GM12864 (cell line): ENCODE results near the gene ANKRD29.

Source experiments
- DNase-seq: peaks from one replicate; pipeline ENCODE4 v3.0.0-alpha.2; 2011; ENCODE audit warnings: low read depth
- H3K4me3 ChIP-seq: 2 replicates; pipeline ENCODE4 v1.5.1; 2011; ENCODE audit warnings: mild to moderate bottlenecking, low read depth, low read length, control low read depth
- TF ChIP-seq, protein P1 (sequence below): IDR thresholded peaks from 2 replicates; pipeline ENCODE4 v1.5.1; 2011; ENCODE audit warnings: low read depth, mild to moderate bottlenecking, moderate library complexity, low read length, control low read depth, inconsistent platforms; ENCODE audit errors: missing control alignments

ANKRD29 gene

GRCh38 chr18:23684515-23685197, 21.9 kb upstream of the ANKRD29 start:
- no peak for DNase-seq
- no peak overlapping the region for H3K4me3 ChIP-seq
- TF ChIP-seq, protein P1, sequence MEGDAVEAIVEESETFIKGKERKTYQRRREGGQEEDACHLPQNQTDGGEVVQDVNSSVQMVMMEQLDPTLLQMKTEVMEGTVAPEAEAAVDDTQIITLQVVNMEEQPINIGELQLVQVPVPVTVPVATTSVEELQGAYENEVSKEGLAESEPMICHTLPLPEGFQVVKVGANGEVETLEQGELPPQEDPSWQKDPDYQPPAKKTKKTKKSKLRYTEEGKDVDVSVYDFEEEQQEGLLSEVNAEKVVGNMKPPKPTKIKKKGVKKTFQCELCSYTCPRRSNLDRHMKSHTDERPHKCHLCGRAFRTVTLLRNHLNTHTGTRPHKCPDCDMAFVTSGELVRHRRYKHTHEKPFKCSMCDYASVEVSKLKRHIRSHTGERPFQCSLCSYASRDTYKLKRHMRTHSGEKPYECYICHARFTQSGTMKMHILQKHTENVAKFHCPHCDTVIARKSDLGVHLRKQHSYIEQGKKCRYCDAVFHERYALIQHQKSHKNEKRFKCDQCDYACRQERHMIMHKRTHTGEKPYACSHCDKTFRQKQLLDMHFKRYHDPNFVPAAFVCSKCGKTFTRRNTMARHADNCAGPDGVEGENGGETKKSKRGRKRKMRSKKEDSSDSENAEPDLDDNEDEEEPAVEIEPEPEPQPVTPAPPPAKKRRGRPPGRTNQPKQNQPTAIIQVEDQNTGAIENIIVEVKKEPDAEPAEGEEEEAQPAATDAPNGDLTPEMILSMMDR = no peak

GRCh38 chr18:23683671-23684070, 21.0 kb upstream of the ANKRD29 start:
- DNase-seq = no peak
- TF ChIP-seq, protein P1 = no peak
- no peak overlapping the region for H3K4me3 ChIP-seq

- TF ChIP-seq, protein P1 = no peak
- no peak for DNase-seq
- no peak overlapping the region for H3K4me3 ChIP-seq
These were observed 20.4 kb upstream of the ANKRD29 start for GRCh38 chr18:23683155-23683554.

GRCh38 chr18:23682472-23682871, 19.8 kb upstream of the ANKRD29 start:
- no peak for DNase-seq
- H3K4me3 ChIP-seq = no peak overlapping the region
- TF ChIP-seq, protein P1 = no peak

GRCh38 chr18:23682045-23682444, 19.3 kb upstream of the ANKRD29 start:
- TF ChIP-seq, protein P1 = no peak
- no peak overlapping the region for H3K4me3 ChIP-seq

DNA sequence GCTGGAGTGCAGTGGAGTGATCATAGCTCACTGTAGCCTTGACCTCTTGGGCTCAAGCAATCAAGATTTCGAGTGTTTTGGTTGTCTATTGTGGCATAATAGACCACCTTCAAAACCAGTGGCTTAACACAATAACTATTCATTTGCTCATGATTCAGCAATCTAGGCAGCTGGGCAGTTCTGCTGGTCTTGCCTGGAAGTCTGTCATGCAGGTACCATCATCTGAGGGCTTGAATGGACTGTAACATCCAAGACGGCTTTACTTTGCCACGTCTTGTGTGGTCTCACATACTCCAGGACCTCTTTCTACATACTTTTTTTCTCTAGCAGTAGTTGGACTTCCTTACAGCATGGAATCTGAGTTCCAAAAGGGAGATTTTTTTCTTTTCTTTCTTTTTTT, 13.2 kb upstream of the ANKRD29 start:
- TF ChIP-seq, protein P1 = no peak
- no peak overlapping the region for H3K4me3 ChIP-seq
- DNase-seq = no peak

More at GRCh38 chr18:23682045-23682444, 19.3 kb upstream of the ANKRD29 start:
- DNase-seq = no peak

DNA sequence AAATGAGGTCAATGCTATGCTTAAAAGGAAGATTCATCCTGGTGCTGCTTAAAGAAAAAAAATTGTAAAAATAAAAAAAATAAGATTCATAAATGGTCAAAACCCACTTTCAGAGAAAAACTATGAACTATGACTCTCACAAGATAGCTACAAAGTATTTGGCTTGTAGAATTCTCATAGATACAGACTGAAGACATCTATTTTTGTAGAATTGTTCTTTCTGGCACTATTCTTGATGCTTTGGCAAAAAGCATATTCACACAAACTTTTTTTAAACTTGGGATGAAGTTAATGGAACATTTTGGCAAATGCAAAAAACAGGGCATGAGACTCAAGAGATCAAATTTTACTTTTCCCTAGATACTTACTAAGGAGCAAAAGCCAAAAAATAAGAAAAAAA, 12.5 kb upstream of the ANKRD29 start:
- H3K4me3 ChIP-seq = no peak overlapping the region
- TF ChIP-seq, protein P1 = no peak
- no peak for DNase-seq
